T-helper 1 cell treated with Interleukin-12 subunit alpha and Interleukin-12 subunit beta and Interleukin-4 antibody, amounts not matched to agents 30 ng/mL and 1 ng/mL, for 36 hours (primary cell): Measurements from ENCODE around the gene MTSS2. TPM values are rescaled to one million over a fixed set of nuclear protein-coding genes. Genes with fewer than 3 reads are reported as not detected.

Experiments
- intact Hi-C: fragments of 100-400 bp; cut with micrococcal nuclease; formaldehyde crosslinking; loops from one replicate; pipeline ENCODE4 v1.15.1; 2024
- total RNA-seq: library from RNA; stranded (reverse); gene quantifications from 2 replicates; pipeline ENCODE4 v1.2.3, GENCODE V29; 2022

Gene MTSS2
- total RNA-seq, 1 donor from 2014 or later: 3.6 TPM

- intact Hi-C loops: loop anchor here (10.0 kb wide), 1 partner anchor 597 kb away; the partner anchor contains the start of gene CMTR2
Measured at GRCh38 chr16:70688246-70688742, 2.4 kb upstream of the MTSS2 start.

- intact Hi-C loops: loop anchor here (10.0 kb wide), 1 partner anchor 597 kb away; the partner anchor contains the start of gene CMTR2
Measured at GRCh38 chr16:70687671-70688245, 1.9 kb upstream of the MTSS2 start.

DNA sequence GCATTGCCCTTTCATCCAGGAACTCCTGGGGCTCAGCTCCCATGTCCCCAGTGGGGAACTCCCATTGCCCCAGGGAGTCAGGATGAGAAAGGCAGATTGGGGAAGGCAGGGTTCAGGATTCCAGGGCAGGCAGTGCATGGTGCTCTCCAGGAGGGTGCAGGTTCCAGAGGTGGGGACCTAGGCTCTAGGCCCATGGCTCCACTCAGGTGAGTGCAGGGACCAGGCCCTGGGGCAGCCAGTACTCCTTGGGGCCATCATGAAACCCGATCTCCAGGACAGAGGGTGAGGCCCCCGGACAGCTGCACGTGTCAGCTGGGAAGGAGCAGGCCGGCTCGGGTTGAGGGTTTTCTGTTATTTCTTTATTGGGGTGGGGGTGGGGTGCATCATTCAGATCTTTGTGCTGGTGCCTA is 1.3 kb upstream of the MTSS2 start:
- intact Hi-C loops: loop anchor here (10.0 kb wide), 1 partner anchor 598 kb away; the partner anchor contains the start of gene CMTR2

GRCh38 chr16:70686376-70687101 is 686 bp upstream of the MTSS2 start:
- intact Hi-C loops: loop anchor here (10.0 kb wide), 1 partner anchor 598 kb away; the partner anchor contains the start of gene CMTR2

DNA sequence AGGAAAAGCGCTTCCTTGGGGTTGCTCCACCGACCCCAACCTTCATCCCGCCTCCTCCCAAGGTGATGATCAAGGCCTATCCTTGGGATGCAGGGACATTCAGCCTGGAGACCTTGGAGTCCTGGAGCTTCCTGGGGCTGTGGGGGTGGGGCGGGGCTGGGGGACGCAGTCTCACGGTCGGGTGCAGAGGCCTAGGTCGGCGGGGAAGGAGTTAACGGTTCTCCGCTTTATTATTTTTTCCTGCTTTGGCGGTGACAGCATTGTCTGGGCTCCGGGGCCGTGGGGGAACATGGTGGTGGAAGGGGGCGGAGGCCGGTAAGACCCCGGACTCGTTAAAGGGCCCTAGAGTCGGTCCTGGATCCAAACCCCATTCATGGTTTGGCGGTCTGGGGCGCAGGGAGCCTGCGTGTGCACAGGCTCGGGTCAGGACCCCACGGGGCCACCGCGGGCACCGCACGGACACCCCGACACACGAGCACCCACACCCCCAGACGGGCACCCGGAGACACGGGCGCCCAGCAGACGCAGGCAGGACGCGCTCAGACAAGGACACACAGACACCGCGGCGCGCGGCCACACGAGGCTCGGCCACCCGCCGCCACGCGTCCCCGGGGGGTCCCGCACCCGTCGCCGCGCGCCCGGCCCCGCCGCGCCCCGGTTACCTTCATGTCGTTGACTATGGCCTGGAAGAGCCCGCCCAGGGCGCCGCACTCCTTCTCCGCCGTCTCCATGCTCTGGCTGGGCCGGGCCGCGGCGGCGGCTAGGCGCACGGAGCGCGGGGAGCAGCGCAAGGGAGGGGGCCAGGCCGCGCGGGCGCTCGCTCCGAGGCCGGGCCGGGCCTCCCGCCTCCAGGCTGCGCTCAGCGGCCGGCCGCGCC is 554 bp downstream of the MTSS2 start:
- intact Hi-C loops: loop anchor here (10.0 kb wide), 1 partner anchor 600 kb away; the partner anchor contains the start of gene CMTR2

DNA sequence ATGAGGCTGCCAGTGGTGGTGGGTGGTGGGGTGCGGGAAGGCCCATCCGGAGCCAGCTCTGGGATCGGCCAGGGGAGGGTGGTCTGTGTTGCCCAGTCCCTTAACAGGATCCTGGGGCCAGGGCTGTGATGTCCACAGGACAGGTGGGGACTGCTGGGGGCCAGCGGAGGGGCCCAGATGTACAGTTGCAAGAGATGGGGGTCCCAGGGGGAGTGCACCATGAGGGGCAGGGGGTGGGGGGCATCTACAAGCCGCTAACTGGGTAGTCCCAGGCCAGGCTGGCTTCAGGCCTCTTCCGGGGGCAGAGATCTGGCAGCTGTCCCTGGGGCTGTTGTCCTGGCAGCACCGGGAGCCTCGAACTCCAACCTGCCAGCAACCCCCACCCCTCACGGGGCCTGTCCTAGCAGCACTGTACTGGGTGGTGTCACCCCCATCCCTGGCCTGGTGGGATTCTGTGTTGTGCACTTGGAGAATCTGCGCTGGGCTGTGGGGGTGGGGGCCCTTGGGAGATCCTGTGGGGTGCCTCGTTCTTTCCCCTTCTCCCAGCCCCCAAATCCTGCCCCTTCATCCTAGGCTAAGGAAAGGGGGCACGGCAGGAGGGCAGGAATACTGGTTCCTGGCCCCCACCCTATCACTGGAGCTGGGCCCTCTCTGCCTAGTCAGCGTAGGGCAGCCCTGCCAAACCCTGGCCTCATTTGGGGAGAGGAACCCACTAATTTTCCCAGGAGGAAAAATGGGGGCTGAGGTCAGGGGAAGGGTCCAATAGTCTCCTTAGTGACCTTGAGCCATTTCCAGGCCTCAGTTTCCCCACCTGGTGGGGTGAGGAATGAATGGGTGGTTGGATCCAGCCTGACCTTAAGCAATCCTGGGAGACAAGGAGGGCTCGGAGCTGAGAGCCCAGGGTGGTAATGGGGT is 1.4 kb downstream of the MTSS2 start:
- intact Hi-C loops: loop anchor here (5.0 to 10.0 kb wide), 2 partner anchors 53 to 600 kb away; partner anchors contain the start of gene CMTR2

DNA sequence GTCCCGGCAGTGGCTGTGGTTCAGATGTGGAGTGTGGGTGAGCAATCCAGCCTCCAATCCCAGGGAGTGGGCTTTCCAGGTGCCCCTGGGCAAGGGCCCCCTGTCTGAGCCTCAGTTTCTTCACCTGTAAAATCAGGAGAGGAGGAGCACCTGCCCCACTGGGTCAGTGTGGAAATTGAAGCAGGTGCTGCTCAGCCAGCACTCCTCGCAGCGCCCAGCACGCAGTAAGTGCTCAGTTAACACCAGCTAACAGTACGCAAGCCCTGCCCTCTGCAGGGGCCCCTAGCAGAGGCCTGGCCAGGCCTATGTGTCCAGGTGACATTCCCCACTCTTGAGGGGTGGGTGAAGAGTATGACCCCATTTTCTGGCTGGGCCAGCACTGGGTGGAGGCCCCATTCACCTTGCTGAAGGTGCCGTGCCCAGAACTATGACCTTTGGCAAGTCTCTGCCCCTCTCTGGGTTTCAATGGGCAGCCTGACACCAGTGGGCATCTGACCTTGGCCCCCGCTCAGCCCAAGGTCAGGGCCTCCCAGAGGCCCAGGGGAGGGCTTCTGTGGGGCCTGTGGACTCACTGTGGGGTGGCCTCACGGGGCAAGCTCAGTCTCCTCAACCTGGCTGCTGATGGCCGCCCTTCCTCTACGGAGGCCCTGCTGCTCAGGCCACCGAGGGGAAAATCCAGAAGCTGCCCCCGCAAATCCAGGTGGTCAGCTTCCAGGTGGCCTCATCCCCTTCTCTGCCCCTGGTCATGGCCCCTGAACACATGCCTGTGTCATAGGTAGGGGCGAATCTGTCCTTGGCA is 2.5 kb downstream of the MTSS2 start:
- intact Hi-C loops: loop anchor here (5.0 to 10.0 kb wide), 2 partner anchors 54 to 601 kb away; partner anchors contain the start of gene CMTR2

DNA sequence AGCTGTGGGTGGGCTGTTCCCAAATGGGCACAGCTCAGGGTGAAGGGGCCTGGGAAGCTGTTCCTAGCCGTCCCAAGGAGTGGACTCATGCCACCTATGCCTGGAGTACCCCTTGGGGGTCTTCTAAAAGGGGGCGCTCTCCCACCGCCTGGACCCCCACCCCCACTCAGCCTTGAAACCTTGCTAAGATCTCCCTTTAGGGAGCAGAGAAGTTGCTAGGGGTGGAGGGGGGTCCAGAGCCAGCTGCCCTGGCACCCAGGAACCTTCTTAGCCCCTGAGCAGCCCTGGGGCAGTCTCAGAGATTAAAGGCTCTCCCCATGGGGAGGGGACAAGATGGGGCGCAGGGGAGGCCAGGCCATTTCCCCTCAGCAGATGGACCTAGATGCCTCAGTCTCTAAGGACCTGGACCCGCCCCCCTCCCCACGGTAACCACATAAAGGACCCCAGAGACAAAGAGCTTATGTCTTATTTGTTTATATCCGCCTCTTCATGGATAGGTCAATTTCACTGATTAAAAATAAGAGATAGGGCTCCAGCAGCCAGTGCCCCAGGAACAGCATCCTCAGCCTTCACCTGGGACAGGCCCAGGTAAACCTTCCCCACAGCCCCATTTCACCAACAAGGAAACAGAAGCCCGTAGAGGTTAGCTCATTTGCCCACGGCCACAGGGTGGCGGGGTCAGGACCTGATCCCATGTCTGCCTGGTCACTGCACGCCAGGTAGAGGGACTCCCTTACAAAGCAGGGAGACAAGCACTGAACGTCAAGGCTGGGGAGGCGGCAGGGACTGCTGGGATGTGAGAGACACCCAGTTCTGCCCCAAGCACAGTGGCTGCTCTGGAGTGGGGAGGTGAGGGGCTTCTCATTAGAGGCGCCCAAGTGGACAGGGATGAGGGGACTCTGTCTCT is 3.4 kb downstream of the MTSS2 start:
- intact Hi-C loops: loop anchor here (5.0 to 10.0 kb wide), 2 partner anchors 55 to 602 kb away; partner anchors contain the start of gene CMTR2

GRCh38 chr16:70681382-70682238 is 4.2 kb downstream of the MTSS2 start:
- intact Hi-C loops: loop anchor here (5.0 to 10.0 kb wide), 2 partner anchors 56 to 603 kb away; partner anchors contain the start of gene CMTR2

DNA sequence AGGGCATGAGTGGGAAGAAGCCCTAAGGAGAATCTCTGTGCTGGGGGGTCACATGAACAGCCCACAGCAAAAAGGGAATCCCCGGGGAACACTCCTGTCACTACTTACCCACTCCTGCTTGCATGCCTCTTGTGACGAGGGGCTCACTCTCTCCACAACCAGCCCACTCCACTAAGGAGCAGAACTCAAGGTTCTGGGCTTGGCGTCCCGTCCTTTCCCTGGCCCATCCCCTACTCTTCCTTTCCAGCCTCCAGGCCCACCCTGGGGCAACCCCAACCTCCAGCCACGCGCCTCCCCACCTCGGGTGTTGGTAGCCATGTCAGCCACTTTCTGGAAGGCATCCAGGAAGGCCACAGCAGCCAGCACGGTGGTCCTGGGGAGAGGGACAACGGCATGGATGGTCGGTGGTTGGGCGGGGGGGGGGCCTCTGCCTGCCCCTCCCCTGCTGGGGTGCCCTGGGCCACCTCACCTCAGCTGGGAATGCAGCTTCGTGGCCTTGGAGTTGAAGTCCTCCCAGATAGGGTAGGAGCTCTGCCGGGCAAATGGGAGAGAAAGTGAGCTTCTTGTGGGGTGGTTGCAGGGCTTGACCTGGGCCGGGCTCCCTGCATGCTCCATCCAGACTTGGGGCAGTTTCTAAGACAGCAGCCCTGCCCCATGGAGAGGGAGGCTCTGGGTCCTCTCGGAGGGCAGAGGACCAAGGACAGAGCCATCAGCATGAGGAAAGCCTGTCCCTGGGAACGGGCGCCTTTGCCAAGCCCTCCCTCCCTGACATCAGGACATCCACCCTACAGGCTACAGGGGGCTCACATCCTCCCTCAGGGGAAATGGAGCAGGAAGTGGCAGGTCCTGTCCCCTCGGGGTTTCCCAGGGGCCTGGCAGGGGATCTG is 5.1 kb downstream of the MTSS2 start:
- intact Hi-C loops: loop anchor here (1.0 to 10.0 kb wide), 3 partner anchors 57 to 604 kb away; partner anchors contain the start of gene CMTR2

- intact Hi-C loops: loop anchor here (1.0 to 10.0 kb wide), 3 partner anchors 57 to 605 kb away; partner anchors contain the start of gene CMTR2
Measured at GRCh38 chr16:70679671-70680494, 6.0 kb downstream of the MTSS2 start.

DNA sequence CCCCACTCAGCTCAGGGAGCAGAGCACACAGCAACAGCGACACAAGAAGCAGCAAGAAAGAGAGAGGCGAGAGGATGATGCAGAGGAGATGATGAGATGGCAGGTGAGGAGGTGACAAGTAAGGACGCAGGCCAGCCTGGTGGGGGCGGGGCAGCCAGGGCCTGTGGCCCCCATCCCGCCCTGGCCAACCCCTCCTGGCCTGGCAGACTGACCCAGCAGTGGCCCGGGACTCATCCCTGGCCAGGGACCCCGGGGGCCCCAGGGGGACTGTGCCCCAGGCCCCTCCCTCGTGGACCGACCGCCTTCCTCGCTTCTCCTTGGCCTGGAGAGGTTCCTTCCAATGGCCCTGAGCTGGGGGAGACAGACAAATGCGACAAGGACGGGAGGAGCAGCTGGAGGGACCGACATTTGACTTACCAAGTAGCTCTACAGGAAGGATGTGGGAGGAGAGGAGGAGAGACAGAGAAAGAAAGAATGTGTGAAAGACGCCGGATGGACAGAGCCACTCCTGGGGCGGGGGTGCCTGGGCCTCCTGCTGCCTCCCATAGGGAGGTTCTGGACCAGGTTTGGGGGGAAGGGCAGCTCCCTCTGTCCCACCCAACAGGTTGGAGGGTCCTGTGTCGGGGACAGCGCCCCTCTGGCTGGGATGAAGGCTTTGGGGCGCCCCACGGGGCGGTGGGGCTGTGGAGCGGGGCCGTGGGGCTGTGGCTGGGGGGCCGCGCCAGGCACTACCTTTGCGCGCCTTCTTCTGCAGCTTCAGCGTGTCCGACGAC is 6.8 kb downstream of the MTSS2 start:
- intact Hi-C loops: no loop called here

- intact Hi-C loops: no loop called here
Measured at GRCh38 chr16:70678121-70678897, 7.5 kb downstream of the MTSS2 start.
